Renal cortical epithelial cell (primary cell): ENCODE measurements around the gene CELF4. TPM values are rescaled to one million over a fixed set of nuclear protein-coding genes. Genes with fewer than 3 reads are reported as not detected.

ENCODE experiments used
- DNase-seq: peaks from one replicate; pipeline ENCODE4 v3.0.0-alpha.2; 2011; ENCODE audit warnings: low read depth
- total RNA-seq: library from RNA; depleted of rRNA; stranded (reverse); fragments of >200 nt; gene quantifications from 2 replicates; pipeline ENCODE4 v1.2.3, GENCODE V29; 2014

The CELF4 gene
- total RNA-seq, 1 donor from 2014 or later, result not detected

DNA sequence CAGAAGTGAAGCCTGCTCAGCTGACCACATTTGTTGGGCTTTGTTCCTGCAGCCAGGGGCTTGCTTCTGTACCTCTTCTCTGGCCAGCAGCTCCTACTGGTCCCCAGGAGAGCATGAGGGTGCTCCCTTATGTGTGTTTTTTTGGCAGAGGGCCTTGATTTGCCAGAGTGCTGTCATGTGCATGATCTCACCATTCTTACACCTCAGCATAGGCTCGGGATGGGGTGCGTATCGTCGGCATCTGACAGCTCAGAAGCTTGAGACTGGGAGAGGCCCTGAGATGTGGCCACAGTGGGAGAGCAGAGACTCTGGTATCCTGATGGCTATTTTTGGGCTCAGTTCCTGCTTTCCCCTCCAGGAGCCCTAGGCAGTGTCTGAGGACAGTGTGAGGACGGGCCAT is 71.2 kb downstream of the CELF4 start:
- DNase-seq, result no peak

- DNase-seq, result no peak
Measured at GRCh38 chr18:37493352-37493935, 72.2 kb downstream of the CELF4 start.

GRCh38 chr18:37492952-37493351 is 72.6 kb downstream of the CELF4 start:
- DNase-seq, result no peak

- no peak for DNase-seq
Measured at GRCh38 chr18:37491526-37491925, 74.1 kb downstream of the CELF4 start.

DNA sequence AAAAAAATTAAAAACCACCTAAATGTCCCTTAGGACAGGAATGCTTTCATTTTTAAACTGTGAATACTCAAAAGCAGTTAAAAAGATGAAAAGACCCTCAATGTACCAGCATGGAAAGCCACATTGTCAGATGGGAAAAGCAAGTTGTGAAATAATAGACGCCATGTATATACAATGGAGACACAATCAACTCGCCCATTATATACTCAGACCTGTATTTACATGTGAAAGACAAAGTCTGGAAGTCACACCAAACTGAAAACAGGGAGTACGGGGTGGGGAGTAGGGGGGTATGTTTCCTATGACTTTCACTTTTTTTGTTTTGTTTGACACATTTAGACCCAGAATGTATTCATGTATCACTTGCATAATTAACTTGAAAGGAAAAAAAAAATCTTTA is 75.6 kb downstream of the CELF4 start:
- DNase-seq, result no peak

- DNase-seq, result no peak
Measured at GRCh38 chr18:37489011-37489410, 76.6 kb downstream of the CELF4 start.

GRCh38 chr18:37487400-37487867 is 78.2 kb downstream of the CELF4 start:
- no peak for DNase-seq

DNA sequence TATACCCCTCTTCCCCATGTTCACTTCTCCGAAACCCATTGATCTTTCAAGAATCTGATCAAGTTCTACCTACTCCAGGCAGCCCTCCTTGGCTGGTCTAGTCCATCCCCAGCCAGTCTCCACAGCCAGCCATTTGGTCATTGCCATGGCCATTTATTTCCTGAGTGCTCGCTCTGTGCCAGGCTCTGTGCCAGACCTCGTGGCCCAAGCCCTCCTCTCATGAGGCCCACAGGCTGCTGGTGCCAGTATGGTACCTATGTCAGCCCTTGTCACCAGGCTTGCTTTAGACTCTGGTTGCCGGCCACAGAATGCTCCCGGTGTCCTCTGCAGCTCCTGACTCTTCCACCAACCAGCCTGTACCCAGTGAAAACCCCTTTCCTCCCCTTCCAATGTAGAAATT is 78.8 kb downstream of the CELF4 start:
- DNase-seq, result no peak

DNA sequence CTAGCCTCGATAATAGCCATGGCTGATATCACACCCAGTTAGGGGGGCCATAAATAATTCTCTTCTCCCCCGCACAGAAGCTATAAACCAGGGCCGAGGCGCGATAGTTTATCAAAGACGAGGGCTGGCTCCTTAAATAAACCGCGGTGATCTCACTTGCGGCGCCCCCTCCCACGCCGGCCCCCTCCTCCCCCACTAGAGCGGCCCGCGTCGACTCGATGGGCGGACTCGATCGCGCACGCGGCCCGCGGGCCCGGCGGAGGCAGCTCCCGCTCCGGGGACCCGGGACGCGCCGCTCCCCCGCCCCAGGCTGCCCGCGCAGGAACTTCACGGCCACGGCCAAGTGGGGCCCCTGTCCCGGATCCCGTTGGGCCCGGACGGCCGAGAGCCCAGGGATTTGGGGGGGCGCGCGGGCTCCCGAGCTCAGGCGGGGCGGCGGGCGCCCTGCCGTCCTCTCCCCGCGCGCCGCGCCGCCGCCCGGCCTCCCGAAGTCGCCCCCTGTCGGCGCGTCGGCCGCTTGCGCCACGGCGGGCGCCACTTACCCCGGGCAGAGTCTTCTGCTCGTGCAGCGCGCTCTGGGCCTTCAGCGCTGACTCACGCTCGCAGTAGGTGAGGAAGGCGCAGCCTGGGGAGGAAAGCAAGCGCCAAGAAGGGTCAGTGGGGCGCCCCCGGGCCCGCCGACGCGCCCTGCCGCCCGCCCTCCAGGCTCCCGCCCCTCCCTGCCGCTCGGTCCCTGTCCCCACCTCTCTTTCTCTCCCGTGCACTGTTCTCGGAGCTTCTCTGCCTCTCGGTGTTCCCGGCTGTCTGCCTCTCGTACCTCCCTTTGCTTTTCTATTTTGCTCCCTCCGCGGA is 80.4 kb downstream of the CELF4 start:
- peak; percentile 30 for DNase-seq

GRCh38 chr18:37483984-37484819 is 81.4 kb downstream of the CELF4 start:
- DNase-seq, result no peak

- DNase-seq, result peak; percentile 41
Measured at GRCh38 chr18:37483221-37483971, 82.2 kb downstream of the CELF4 start.

DNA sequence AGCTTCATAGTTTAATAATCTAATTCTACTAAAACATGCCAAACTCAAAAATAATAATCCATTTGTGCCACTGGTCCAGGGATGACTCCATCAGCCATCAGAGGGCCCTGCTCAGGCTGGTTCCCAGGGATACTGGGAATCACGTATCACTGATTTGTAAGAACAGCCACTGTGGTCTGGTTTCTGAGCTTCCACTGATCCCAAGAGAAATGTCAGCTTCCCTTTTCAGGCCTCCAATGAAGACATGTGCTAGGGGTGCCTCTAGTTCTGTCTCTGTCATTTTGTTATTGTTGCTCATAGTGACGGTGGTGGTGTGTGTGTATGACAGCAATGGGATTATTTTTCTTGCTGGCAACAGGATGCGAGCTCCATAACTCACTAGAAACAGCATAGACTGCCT is 83.2 kb downstream of the CELF4 start:
- DNase-seq, result no peak

DNA sequence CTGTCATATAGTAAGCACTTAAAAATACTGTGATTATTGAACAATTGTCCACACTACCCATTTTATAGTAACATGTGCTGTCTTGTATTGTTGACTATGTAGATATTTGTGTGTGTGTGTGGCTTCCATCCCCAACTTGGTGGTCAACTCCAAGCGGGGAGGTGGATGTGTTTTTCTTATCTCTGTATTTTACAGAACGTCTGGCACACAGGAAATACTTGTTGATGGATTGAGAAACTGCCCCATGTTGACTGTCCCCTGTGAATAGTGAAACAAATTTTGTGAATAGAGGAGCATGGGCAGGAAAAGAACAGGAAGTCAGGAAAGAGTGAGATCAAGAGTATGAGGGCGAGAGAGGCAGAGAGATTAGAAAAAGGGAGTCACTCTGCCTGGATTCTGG is 83.6 kb downstream of the CELF4 start:
- DNase-seq, result no peak

- DNase-seq, result peak; percentile 93
Measured at GRCh38 chr18:37481491-37481890, 84.1 kb downstream of the CELF4 start.

DNA sequence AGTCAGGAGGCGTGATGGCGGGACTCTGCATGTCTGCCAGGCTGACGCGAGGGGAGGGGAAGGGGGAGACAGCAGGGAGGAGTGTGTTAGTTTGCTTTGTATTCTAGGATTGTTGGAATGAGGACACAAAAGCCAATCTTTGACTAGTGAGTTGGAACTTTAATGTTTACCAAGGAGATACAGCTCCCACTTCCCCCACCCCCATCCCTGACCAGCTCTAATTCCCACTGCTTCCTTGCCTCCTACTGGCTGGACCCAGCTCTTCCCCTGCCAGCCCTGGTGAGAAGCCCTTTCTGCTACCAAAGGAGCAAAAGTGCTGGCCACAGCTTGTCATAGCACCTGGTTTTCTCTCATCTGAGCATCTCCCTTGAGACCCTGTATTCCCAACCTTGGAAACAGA is 84.5 kb downstream of the CELF4 start:
- DNase-seq, result peak; percentile 87

DNA sequence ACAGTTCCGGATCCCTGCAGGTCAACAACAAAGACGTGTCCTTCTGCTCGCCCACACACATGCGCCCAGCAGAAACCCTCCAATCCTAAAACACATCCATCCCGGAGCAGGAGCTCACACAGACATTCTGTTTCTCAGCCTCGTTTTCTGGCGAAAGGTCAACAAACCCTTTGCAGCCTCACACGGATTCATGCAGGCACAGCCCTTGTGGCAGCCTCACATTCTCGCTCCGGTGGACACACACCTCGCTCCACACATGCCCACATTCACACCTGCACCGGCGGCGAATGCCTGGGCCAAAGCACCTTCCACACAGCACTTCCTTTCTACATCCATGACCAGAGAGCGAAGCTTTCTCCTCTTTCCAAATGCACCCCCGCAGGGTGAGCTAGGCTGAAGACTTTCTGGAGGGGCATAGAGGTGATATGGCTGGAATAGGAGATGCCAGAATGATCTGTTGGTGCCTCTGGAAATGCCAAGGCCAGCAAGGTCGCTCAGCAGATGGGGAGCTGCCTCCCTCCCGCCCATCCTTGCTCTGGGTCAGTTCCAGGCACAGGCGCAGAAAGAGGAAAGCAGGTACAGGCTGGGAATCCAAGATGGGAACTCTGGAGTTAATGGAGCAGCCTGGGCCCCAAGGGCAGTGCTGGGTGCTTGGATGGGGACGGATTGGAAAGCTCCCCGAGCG is 88.8 kb downstream of the CELF4 start:
- DNase-seq, result no peak

- no peak for DNase-seq
Measured at GRCh38 chr18:37476182-37476581, 89.4 kb downstream of the CELF4 start.

- no peak for DNase-seq
Measured at GRCh38 chr18:37473195-37473840, 92.3 kb downstream of the CELF4 start.

- DNase-seq, result no peak
Measured at GRCh38 chr18:37471637-37472036, 94.0 kb downstream of the CELF4 start.

DNA sequence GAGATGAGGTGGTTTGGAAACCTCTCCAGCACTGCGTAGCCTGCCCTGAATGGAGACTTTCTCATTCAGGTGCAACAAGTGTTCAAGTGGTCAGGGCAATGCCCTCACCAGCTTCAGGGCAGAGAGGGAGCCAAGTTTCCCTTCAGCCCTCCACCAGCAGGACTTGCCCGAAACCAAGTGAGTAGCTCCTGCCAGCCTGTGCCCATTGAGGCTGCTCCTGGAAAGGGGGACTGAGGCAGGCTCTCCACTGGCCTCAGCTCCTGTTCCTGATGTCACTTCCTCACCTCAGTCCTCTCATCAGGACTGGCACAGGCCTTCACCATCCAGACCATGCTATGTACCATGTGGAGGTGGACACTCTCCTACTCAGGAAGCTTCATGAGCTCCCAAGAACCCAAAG is 94.6 kb downstream of the CELF4 start:
- DNase-seq, result no peak
